Measurements from ENCODE around the gene SUGCT. TPM values are rescaled to one million over a fixed set of nuclear protein-coding genes. Genes with fewer than 3 reads are reported as not detected.
"Not testable (repeated sequence)": the region's sequence is repeated elsewhere in the genome, so short reads cannot be mapped to it uniquely, and the experiment has no call there.

SUGCT gene
- total RNA-seq, 4 donors from 2014 or later = 7.8 to 15.0 (median 12.8) TPM

- H3K4me1 ChIP-seq = peaks cover 0 to 5% (median 0%) of the 10 kb centered on the region in 4 donors
- H3K27ac ChIP-seq (replicated peaks in 1 of 4) = no peak overlapping the region
- H3K4me3 ChIP-seq = no peak overlapping the region
- DNase-seq (ENCODE audit: extremely low spot score) = no peak
- intact Hi-C loops (cut with DNase I) = no loop called here
- WGBS = 85% methylated on average over 4 of the region's 4 CpGs
- no peaks in the 10 kb centered on the region for H3K27me3 ChIP-seq
- TF ChIP-seq, protein P1, sequence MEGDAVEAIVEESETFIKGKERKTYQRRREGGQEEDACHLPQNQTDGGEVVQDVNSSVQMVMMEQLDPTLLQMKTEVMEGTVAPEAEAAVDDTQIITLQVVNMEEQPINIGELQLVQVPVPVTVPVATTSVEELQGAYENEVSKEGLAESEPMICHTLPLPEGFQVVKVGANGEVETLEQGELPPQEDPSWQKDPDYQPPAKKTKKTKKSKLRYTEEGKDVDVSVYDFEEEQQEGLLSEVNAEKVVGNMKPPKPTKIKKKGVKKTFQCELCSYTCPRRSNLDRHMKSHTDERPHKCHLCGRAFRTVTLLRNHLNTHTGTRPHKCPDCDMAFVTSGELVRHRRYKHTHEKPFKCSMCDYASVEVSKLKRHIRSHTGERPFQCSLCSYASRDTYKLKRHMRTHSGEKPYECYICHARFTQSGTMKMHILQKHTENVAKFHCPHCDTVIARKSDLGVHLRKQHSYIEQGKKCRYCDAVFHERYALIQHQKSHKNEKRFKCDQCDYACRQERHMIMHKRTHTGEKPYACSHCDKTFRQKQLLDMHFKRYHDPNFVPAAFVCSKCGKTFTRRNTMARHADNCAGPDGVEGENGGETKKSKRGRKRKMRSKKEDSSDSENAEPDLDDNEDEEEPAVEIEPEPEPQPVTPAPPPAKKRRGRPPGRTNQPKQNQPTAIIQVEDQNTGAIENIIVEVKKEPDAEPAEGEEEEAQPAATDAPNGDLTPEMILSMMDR (IDR thresholded peaks at IDR 0.05) = no peak
- no peak for TF ChIP-seq POLR2AphosphoS5 (IDR thresholded peaks at IDR 0.05)
- TF ChIP-seq POLR2A (IDR thresholded peaks at IDR 0.05; ENCODE audit: low read depth) = no peak
- TF ChIP-seq EP300 (IDR thresholded peaks at IDR 0.05) = no peak
- no peaks in the 10 kb centered on the region for H3K36me3 ChIP-seq
- H3K9me3 ChIP-seq = no peaks in the 10 kb centered on the region
Observed at GRCh38 chr7:40645197-40645596, 510.4 kb downstream of the SUGCT start.

DNA sequence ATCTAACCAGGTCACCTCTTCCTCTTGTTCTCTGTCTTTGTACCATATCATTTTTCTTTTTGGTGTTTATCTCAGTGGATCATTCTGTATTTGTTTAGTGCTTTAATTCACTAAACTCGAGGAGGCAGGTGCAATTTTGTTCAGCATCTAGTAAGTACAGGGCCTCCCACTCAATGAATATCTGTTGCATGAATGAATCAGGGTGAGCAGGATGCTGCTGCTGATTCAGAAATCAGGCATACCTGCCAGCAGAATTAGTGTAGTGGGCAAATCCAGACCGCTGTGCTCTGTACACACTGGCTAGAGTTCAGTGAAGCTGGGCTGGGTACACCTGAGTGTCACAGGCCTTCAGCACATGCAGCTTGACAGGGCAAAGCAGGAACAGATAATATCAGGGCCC lies 511.9 kb downstream of the SUGCT start:
- Histone ChIP-seq H3K9me3 (no peaks in the 10 kb centered on the region), H3K4me1 (peaks cover 0 to 5% (median 0%) of the 10 kb centered on the region in 4 donors), H3K36me3 (no peaks in the 10 kb centered on the region), H3K4me3 (no peak overlapping the region), H3K27ac (replicated peaks in 1 of 4) (no peak overlapping the region), H3K27me3 (no peaks in the 10 kb centered on the region)
- intact Hi-C loops (cut with DNase I) = no loop called here
- no peak for DNase-seq (ENCODE audit: extremely low spot score)
- no peak for TF ChIP-seq POLR2AphosphoS5 (IDR thresholded peaks at IDR 0.05)
- no peak for TF ChIP-seq POLR2A (IDR thresholded peaks at IDR 0.05; ENCODE audit: low read depth)
- TF ChIP-seq, protein P1 (IDR thresholded peaks at IDR 0.05) = no peak
- TF ChIP-seq EP300 (IDR thresholded peaks at IDR 0.05) = no peak
- WGBS = 89% methylated on average over 2 of the region's 2 CpGs

- Histone ChIP-seq H3K4me3 (no peak overlapping the region), H3K9me3 (no peaks in the 10 kb centered on the region), H3K27ac (replicated peaks in 1 of 4) (no peak overlapping the region), H3K36me3 (no peaks in the 10 kb centered on the region), H3K27me3 (no peaks in the 10 kb centered on the region), H3K4me1 (peaks cover 0 to 5% (median 0%) of the 10 kb centered on the region in 4 donors)
- WGBS = 99% methylated on average over 5 of the region's 5 CpGs
- TF ChIP-seq POLR2A (IDR thresholded peaks at IDR 0.05; ENCODE audit: low read depth) (no peak), POLR2AphosphoS5 (IDR thresholded peaks at IDR 0.05) (no peak), EP300 (IDR thresholded peaks at IDR 0.05) (no peak)
- TF ChIP-seq, protein P1 (IDR thresholded peaks at IDR 0.05) = no peak
- intact Hi-C loops (cut with DNase I) = no loop called here
- no peak for DNase-seq (ENCODE audit: extremely low spot score)
Observed at GRCh38 chr7:40647719-40648118, 512.9 kb downstream of the SUGCT start.

DNA sequence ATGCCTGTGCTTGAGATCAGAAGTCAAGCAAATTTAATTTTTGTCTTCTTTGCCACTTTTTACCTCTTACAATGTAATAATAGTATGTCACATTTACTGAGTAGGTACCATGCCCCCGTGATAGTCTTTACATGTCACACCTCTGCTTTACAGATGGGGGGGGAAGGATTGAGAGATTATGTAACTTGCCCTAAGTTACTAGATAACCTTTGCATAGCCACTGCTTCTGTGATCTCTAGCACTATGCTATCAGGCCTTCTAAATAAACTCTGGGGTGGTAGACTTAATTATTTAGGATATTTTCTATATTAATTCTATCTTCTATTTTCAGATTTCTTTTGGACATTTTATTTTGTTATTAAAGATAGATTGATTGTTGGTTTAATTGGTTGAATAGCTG lies 514.4 kb downstream of the SUGCT start:
- no peak for DNase-seq (ENCODE audit: extremely low spot score)
- WGBS = 77% methylated on average over 1 of the region's 1 CpG
- Histone ChIP-seq H3K27ac (replicated peaks in 1 of 4) (no peak overlapping the region), H3K27me3 (no peaks in the 10 kb centered on the region), H3K36me3 (no peaks in the 10 kb centered on the region), H3K4me1 (peaks cover 0 to 4% (median 0%) of the 10 kb centered on the region in 4 donors), H3K4me3 (no peak overlapping the region), H3K9me3 (no peaks in the 10 kb centered on the region)
- intact Hi-C loops (cut with DNase I) = no loop called here
- TF ChIP-seq EP300 (IDR thresholded peaks at IDR 0.05) = no peak
- no peak for TF ChIP-seq POLR2AphosphoS5 (IDR thresholded peaks at IDR 0.05)
- TF ChIP-seq, protein P1 (IDR thresholded peaks at IDR 0.05) = no peak
- TF ChIP-seq POLR2A (IDR thresholded peaks at IDR 0.05; ENCODE audit: low read depth) = no peak

GRCh38 chr7:40650903-40651302 lies 516.1 kb downstream of the SUGCT start:
- intact Hi-C loops (cut with DNase I); H3K4me1 ChIP-seq; DNase-seq (ENCODE audit: extremely low spot score); H3K4me3 ChIP-seq; H3K27me3 ChIP-seq; H3K9me3 ChIP-seq; H3K27ac ChIP-seq (replicated peaks in 1 of 4); H3K36me3 ChIP-seq: not testable (repeated sequence)
- 93% methylated on average over 1 of the region's 1 CpG for WGBS

All from esophagus muscularis mucosa (tissue), 4 donors.